T follicular helper cell (primary cell): ENCODE data around the gene RBM15B.
"Not testable (repeated sequence)": the region's sequence is repeated elsewhere in the genome, so short reads cannot be mapped to it uniquely, and the experiment has no call there.

ENCODE experiments used
- DNase-seq: peaks from one replicate; pipeline ENCODE4 v3.0.0-alpha.2; 2020; ENCODE audit warnings: low read depth
- total RNA-seq, 2 experiments: gene quantifications; one replicate each; lab custom pipeline; 2026; lab: John Stamatoyannopoulos, UW

Gene RBM15B
- 161 to 194 reads per million in 2 experiments for total RNA-seq

- peak; percentile 96 for DNase-seq
These were observed at the start of gene RBM15B for GRCh38 chr3:51391075-51391565. RBM15B (plus strand) TSS chr3:51391285; CDS start chr3:51391400, 115 bp downstream.

GRCh38 chr3:51343918-51344687 is 47.0 kb upstream of the RBM15B start:
- DNase-seq: no peak

- DNase-seq: no peak
These were observed 40.3 kb upstream of the RBM15B start for GRCh38 chr3:51350751-51351150.

GRCh38 chr3:51353131-51353530 is 38.0 kb upstream of the RBM15B start:
- no peak for DNase-seq

GRCh38 chr3:51353691-51354090 is 37.4 kb upstream of the RBM15B start:
- no peak for DNase-seq

- no peak for DNase-seq
These were observed 36.9 kb upstream of the RBM15B start for GRCh38 chr3:51354172-51354571.

- DNase-seq: no peak
These were observed 36.1 kb upstream of the RBM15B start for GRCh38 chr3:51354731-51355615.

GRCh38 chr3:51355891-51356578 is 35.0 kb upstream of the RBM15B start:
- DNase-seq: no peak

GRCh38 chr3:51357856-51358255 is 33.2 kb upstream of the RBM15B start:
- no peak for DNase-seq

- no peak for DNase-seq
These were observed 32.1 kb upstream of the RBM15B start for GRCh38 chr3:51358981-51359380.

- DNase-seq: no peak
These were observed 30.3 kb upstream of the RBM15B start for GRCh38 chr3:51360806-51361205.

- DNase-seq: no peak
These were observed 29.3 kb upstream of the RBM15B start for GRCh38 chr3:51361746-51362145.

- no peak for DNase-seq
These were observed 28.6 kb upstream of the RBM15B start for GRCh38 chr3:51362476-51362875.

- DNase-seq: not testable (repeated sequence)
These were observed 22.8 kb upstream of the RBM15B start for GRCh38 chr3:51368276-51368675.

- peak; percentile 31 for DNase-seq
These were observed 19.0 kb upstream of the RBM15B start for GRCh38 chr3:51371943-51372557.

GRCh38 chr3:51373658-51374421 is 17.2 kb upstream of the RBM15B start:
- no peak for DNase-seq

GRCh38 chr3:51374456-51374855 is 16.6 kb upstream of the RBM15B start:
- no peak for DNase-seq

GRCh38 chr3:51375136-51375535 is 15.9 kb upstream of the RBM15B start:
- no peak for DNase-seq

GRCh38 chr3:51375571-51375970 is 15.5 kb upstream of the RBM15B start:
- no peak for DNase-seq

GRCh38 chr3:51378065-51378464 is 13.0 kb upstream of the RBM15B start:
- no peak for DNase-seq

GRCh38 chr3:51378726-51379125 is 12.4 kb upstream of the RBM15B start:
- no peak for DNase-seq
